Uterus (tissue), 4 donors: ENCODE results near the gene GLIS1. TPM values are rescaled to one million over a fixed set of nuclear protein-coding genes. Genes with fewer than 3 reads are reported as not detected.

Experiments used
- DNase-seq, 2 donors: peaks; one replicate each; pipeline ENCODE4 v3.0.0-alpha.2; 2019 to 2020
- H3K27ac ChIP-seq, 2 donors: fragments of 200-600 bp; sonication (generic); 1 replicate in 1 of 2; 2 replicates in 1 of 2; pipeline ENCODE4 v1.5.1; 2016 to 2018
- H3K27me3 ChIP-seq, 2 donors: fragments of 200-600 bp; sonication (generic); one replicate each; pipeline ENCODE4 v1.5.1; 2018 to 2019; ENCODE audit warnings: control low read depth in 1 of 2
- H3K36me3 ChIP-seq, 2 donors: fragments of 200-600 bp; sonication (generic); one replicate each; pipeline ENCODE4 v1.5.1; 2019; ENCODE audit warnings: control low read depth in 1 of 2
- H3K4me1 ChIP-seq, 2 donors: fragments of 200-600 bp; sonication (generic); one replicate each; pipeline ENCODE4 v1.5.1; 2018 to 2019; ENCODE audit warnings: control low read depth in 1 of 2
- H3K4me3 ChIP-seq, 2 donors: fragments of 200-600 bp; sonication (generic); 1 replicate in 1 of 2; 2 replicates in 1 of 2; pipeline ENCODE4 v1.5.1; 2018 to 2019; ENCODE audit warnings: mild to moderate bottlenecking in 1 of 2
- H3K9me3 ChIP-seq, 2 donors: fragments of 200-600 bp; sonication (generic); one replicate each; pipeline ENCODE4 v1.5.1; 2019; ENCODE audit warnings: control low read depth in 1 of 2
- POLR2A ChIP-seq, 2 donors: fragments of 450-650 bp; IDR thresholded peaks; one replicate each; pipeline ENCODE4 v1.6.1; 2016; ENCODE audit warnings: antibody characterized with exemption in 2 of 2, mild to moderate bottlenecking in 1 of 2, moderate library complexity in 1 of 2
- intact Hi-C: fragments of 100-400 bp; cut with DNase I; formaldehyde crosslinking; loops from one replicate; pipeline ENCODE4 v1.15.1; 2023; ENCODE audit warnings: low total_unique reads
- total RNA-seq, 4 donors: library from RNA; depleted of rRNA in 3 of 4; stranded (reverse); fragments of >200 nt in 3 of 4; gene quantifications; one replicate each; pipeline versions ENCODE4 v1.1.0 to v1.2.4, GENCODE V29; 2014 to 2023
- TF ChIP-seq, protein P1 (sequence below), 4 experiments: fragments of 200-600 bp in 2 of 4; fragments of 450-650 bp in 2 of 4; sonication (generic) in 2 of 4; IDR thresholded peaks; one replicate each; pipeline ENCODE4 v1.5.1; 2016 to 2019; ENCODE audit warnings: antibody characterized with exemption in 4 of 4, mild to moderate bottlenecking in 2 of 4, moderate library complexity in 1 of 4
- donor health status: DM: yes; HTN: yes; CAD: no.

Gene GLIS1
- total RNA-seq, 4 donors from 2014 or later = 0.21 to 1.0 TPM; not detected in 2

DNA sequence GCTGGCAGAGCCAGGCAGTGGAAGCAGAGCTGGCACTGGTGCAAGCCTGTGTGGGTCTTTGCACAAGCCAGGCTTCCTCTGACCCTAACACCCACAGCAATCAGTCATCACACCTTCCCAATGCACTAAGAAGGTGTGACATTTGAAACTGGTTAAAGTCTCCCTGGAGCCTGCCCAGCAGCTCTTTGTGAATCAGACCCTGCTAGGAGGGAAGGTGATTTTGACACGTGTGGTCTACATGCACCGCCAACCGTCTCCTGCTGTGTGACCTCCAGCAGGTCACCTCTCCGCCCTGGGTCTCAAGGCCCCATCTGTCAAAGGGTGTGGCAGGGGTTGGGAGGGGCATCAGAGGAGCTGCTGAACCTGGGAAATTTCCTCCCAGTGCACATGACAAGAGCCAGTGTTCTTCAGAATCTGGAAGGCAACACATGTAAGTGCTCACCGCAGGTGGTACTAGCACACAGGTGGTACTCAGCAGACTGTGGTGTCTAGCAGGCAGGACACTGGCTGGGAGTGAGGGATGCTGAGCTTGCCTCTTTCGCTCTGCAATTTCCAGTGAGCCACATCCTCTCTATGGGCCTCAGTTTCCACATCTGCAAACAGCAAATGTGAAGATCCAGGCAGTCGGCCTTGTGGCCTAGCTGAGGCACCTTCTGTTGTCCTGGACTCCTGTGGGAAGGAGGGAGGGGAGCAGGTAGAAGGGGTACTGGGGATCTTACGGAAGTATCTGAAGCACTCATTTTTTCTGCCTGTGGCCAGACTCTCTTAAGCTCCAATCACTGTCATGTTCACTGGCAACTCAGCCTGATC lies 156.5 kb downstream of the GLIS1 start:
- H3K9me3 ChIP-seq = no peaks in the 10 kb centered on the region
- intact Hi-C loops = no loop called here
- no peaks in the 10 kb centered on the region for H3K4me1 ChIP-seq
- no peaks in the 10 kb centered on the region for H3K36me3 ChIP-seq
- H3K27ac ChIP-seq = no peak overlapping the region
- TF ChIP-seq, protein P1, sequence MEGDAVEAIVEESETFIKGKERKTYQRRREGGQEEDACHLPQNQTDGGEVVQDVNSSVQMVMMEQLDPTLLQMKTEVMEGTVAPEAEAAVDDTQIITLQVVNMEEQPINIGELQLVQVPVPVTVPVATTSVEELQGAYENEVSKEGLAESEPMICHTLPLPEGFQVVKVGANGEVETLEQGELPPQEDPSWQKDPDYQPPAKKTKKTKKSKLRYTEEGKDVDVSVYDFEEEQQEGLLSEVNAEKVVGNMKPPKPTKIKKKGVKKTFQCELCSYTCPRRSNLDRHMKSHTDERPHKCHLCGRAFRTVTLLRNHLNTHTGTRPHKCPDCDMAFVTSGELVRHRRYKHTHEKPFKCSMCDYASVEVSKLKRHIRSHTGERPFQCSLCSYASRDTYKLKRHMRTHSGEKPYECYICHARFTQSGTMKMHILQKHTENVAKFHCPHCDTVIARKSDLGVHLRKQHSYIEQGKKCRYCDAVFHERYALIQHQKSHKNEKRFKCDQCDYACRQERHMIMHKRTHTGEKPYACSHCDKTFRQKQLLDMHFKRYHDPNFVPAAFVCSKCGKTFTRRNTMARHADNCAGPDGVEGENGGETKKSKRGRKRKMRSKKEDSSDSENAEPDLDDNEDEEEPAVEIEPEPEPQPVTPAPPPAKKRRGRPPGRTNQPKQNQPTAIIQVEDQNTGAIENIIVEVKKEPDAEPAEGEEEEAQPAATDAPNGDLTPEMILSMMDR (IDR thresholded peaks at IDR 0.05) = no peak
- no peak for TF ChIP-seq POLR2A (IDR thresholded peaks at IDR 0.05)
- no peaks in the 10 kb centered on the region for H3K27me3 ChIP-seq
- DNase-seq = peak; percentile 6 to 7
- H3K4me3 ChIP-seq = no peak overlapping the region

GRCh38 chr1:53581476-53581875 lies 157.5 kb downstream of the GLIS1 start:
- Histone ChIP-seq H3K27ac (no peak overlapping the region), H3K27me3 (no peaks in the 10 kb centered on the region), H3K9me3 (no peaks in the 10 kb centered on the region), H3K36me3 (no peaks in the 10 kb centered on the region), H3K4me1 (no peaks in the 10 kb centered on the region), H3K4me3 (no peak overlapping the region)
- TF ChIP-seq, protein P1 (IDR thresholded peaks at IDR 0.05) = no peak
- TF ChIP-seq POLR2A (IDR thresholded peaks at IDR 0.05) = no peak
- peak in 1 of 2 donors; percentile 1 for DNase-seq
- intact Hi-C loops = no loop called here

- Histone ChIP-seq H3K9me3 (no peaks in the 10 kb centered on the region), H3K4me3 (no peak overlapping the region), H3K4me1 (no peaks in the 10 kb centered on the region), H3K27me3 (no peaks in the 10 kb centered on the region), H3K36me3 (no peaks in the 10 kb centered on the region), H3K27ac (no peak overlapping the region)
- intact Hi-C loops = no loop called here
- no peak for DNase-seq
- TF ChIP-seq, protein P1 (IDR thresholded peaks at IDR 0.05) = no peak
- TF ChIP-seq POLR2A (IDR thresholded peaks at IDR 0.05) = no peak
These were observed 158.1 kb downstream of the GLIS1 start for GRCh38 chr1:53580739-53581475.

DNA sequence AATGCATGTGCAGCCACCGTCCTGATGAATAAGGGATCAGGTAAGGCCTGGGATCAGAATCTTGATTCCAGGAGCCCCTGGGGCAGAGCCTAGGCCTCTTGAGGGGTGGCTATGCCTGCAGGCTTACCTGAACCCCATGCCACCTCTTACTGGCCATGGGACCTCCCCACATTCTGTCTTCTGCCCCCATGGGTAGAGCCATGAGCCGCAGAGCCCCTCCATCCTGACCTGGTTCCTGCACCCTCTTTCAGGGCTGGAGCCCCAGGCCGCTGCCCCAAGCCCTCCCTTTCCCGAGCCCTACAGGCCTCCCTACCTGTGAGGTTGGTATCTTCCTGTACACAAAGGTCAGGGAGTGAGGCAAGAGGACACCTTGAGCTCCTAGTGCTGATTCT lies 159.0 kb downstream of the GLIS1 start:
- H3K27ac ChIP-seq = no peak overlapping the region
- H3K27me3 ChIP-seq = no peaks in the 10 kb centered on the region
- H3K4me1 ChIP-seq = no peaks in the 10 kb centered on the region
- no peaks in the 10 kb centered on the region for H3K9me3 ChIP-seq
- H3K4me3 ChIP-seq = no peak overlapping the region
- no peaks in the 10 kb centered on the region for H3K36me3 ChIP-seq
- intact Hi-C loops = no loop called here
- TF ChIP-seq POLR2A (IDR thresholded peaks at IDR 0.05) = no peak
- TF ChIP-seq, protein P1 (IDR thresholded peaks at IDR 0.05) = no peak
- DNase-seq = peak in 1 of 2 donors; percentile 1
